Sigmoid colon (tissue), 7 donors: ENCODE results near the gene HECW1. TPM values are rescaled to one million over a fixed set of nuclear protein-coding genes. Genes with fewer than 3 reads are reported as not detected.

Source experiments
- DNase-seq: peaks from one replicate; pipeline ENCODE4 v3.0.0-alpha.2; 2019
- H3K27ac ChIP-seq, 4 donors: fragments of 200-600 bp; sonication (generic); one replicate each; pipeline ENCODE4 v1.5.1; 2016 to 2019; ENCODE audit warnings: mild to moderate bottlenecking in 1 of 4
- H3K27me3 ChIP-seq, 3 donors: fragments of 200-600 bp; sonication (generic); one replicate each; pipeline ENCODE4 v1.5.1; 2019; ENCODE audit warnings: mild to moderate bottlenecking in 1 of 3
- H3K36me3 ChIP-seq, 4 donors: fragments of 200-600 bp; sonication (generic); one replicate each; pipeline ENCODE4 v1.5.1; 2016 to 2019
- H3K4me1 ChIP-seq, 4 donors: fragments of 200-600 bp; sonication (generic); one replicate each; pipeline ENCODE4 v1.5.1; 2017 to 2019
- H3K4me3 ChIP-seq, 4 donors: fragments of 200-600 bp; sonication (generic); one replicate each; pipeline ENCODE4 v1.5.1; 2017 to 2019; ENCODE audit warnings: mild to moderate bottlenecking in 2 of 4, moderate library complexity in 1 of 4
- H3K9me3 ChIP-seq, 4 donors: fragments of 200-600 bp in 3 of 4; sonication (generic) in 3 of 4; one replicate each; pipeline versions ENCODE4 v1.5.1 to v1.6.1; 2013 to 2019
- EP300 ChIP-seq, 4 donors: sonication (generic); formaldehyde crosslinking; IDR thresholded peaks; one replicate each; pipeline ENCODE4 v1.6.1; 2017; ENCODE audit warnings: antibody characterized with exemption in 4 of 4
- POLR2A ChIP-seq, 2 donors: fragments of 450-650 bp; IDR thresholded peaks; one replicate each; pipeline ENCODE4 v1.6.1; 2016; ENCODE audit warnings: antibody characterized with exemption in 2 of 2, mild to moderate bottlenecking in 2 of 2, moderate library complexity in 2 of 2
- POLR2AphosphoS5 ChIP-seq, 4 donors: sonication (generic); formaldehyde crosslinking; IDR thresholded peaks; one replicate each; pipeline ENCODE4 v1.6.1; 2017; ENCODE audit warnings: antibody characterized with exemption in 4 of 4
- WGBS, 2 donors: extraction: QIAGEN DNeasy Blood & Tissue Kit; methylation state at CpG; one replicate each; pipeline ENCODE4 v1.1.7; 2013; 5-methylcytosine and 5-hydroxymethylcytosine counted together
- intact Hi-C: fragments of 100-400 bp; cut with DNase I; formaldehyde crosslinking; loops from one replicate; pipeline ENCODE4 v1.15.1; 2023
- polyA plus RNA-seq, 3 donors: library from polyadenylated mRNA; stranded (reverse); fragments of 200-250 nt; gene quantifications; one replicate each; pipeline ENCODE4 v1.2.3, GENCODE V29; 2013
- total RNA-seq, 4 donors: library from RNA; depleted of rRNA; stranded (reverse); fragments of >200 nt; gene quantifications; one replicate each; pipeline ENCODE4 v1.1.0, GENCODE V29; 2016
- TF ChIP-seq, protein P1 (sequence below), 4 experiments: fragments of 450-650 bp in 3 of 4; fragments of 200-600 bp in 1 of 4; IDR thresholded peaks; one replicate each; pipeline ENCODE4 v1.5.1; 2016 to 2019; ENCODE audit warnings: antibody characterized with exemption in 4 of 4, mild to moderate bottlenecking in 3 of 4, moderate library complexity in 2 of 4
- donor health status: healthy with polysubstance abuse.
- donor health status: Bipolar disorder and iron deficiency.
- donor health status: healthy.

Gene HECW1
- total and polyA plus RNA-seq, 7 donors: 0.33 to 7.8 (median 1.2) TPM

DNA sequence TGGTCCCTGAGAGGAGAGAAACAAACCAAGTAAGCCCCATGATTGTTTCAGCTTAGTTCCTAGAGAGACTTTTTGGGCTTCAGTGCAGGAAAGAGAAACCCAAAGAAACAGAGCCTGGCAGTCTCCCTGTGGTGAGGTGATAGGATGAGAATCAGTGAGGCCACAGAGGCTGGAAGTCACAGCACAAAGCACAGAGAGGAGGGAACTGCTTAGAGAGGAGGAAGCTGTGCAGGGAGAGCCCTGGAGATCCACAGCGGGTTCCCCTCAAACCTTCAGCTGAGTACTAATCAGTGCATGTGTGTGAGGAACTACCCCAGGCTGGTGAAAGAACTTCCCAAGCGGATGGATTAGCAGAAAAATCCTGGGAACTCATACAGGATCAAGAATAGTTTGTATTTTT lies 27.4 kb upstream of the HECW1 start:
- no peak for DNase-seq
- WGBS, 2 donors: 73 to 74% methylated on average over 2 of the region's 2 CpGs
- no peaks in the 10 kb centered on the region for H3K4me1 ChIP-seq
- H3K27ac ChIP-seq: no peak overlapping the region
- intact Hi-C loops: no loop called here
- no peaks in the 10 kb centered on the region for H3K27me3 ChIP-seq
- H3K9me3 ChIP-seq: peaks cover 0 to 3% (median 0%) of the 10 kb centered on the region in 4 donors
- H3K36me3 ChIP-seq: no peaks in the 10 kb centered on the region
- no peak overlapping the region for H3K4me3 ChIP-seq
- no peak for TF ChIP-seq POLR2A (IDR thresholded peaks at IDR 0.05)
- TF ChIP-seq POLR2AphosphoS5 (IDR thresholded peaks at IDR 0.05): no peak
- TF ChIP-seq, protein P1, sequence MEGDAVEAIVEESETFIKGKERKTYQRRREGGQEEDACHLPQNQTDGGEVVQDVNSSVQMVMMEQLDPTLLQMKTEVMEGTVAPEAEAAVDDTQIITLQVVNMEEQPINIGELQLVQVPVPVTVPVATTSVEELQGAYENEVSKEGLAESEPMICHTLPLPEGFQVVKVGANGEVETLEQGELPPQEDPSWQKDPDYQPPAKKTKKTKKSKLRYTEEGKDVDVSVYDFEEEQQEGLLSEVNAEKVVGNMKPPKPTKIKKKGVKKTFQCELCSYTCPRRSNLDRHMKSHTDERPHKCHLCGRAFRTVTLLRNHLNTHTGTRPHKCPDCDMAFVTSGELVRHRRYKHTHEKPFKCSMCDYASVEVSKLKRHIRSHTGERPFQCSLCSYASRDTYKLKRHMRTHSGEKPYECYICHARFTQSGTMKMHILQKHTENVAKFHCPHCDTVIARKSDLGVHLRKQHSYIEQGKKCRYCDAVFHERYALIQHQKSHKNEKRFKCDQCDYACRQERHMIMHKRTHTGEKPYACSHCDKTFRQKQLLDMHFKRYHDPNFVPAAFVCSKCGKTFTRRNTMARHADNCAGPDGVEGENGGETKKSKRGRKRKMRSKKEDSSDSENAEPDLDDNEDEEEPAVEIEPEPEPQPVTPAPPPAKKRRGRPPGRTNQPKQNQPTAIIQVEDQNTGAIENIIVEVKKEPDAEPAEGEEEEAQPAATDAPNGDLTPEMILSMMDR (IDR thresholded peaks at IDR 0.05): no peak
- no peak for TF ChIP-seq EP300 (IDR thresholded peaks at IDR 0.05)

DNA sequence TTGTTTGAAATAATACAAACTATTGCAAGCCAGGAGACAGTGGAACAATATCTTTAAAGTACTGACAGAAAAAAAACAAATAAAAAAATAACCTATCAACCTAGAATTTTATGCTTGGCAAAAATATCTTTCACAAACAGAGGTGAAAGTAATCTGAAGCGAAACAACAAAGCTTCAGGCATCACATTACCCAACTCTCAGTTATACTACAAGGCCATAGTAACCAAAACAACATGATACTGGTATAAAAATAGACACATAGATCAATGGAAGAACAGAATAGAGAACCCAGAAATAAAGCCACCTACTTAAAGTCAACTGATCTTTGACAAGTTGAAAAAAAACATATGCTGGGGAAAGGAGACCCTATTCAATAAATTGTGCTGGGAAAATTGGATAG lies 26.5 kb upstream of the HECW1 start:
- TF ChIP-seq EP300 (IDR thresholded peaks at IDR 0.05) (no peak), POLR2AphosphoS5 (IDR thresholded peaks at IDR 0.05) (no peak), POLR2A (IDR thresholded peaks at IDR 0.05) (no peak)
- TF ChIP-seq, protein P1 (IDR thresholded peaks at IDR 0.05): no peak
- H3K27me3 ChIP-seq: no peaks in the 10 kb centered on the region
- intact Hi-C loops: no loop called here
- H3K4me1 ChIP-seq: no peaks in the 10 kb centered on the region
- WGBS, 2 donors: 55 to 91% methylated on average over 1 of the region's 1 CpG
- no peaks in the 10 kb centered on the region for H3K36me3 ChIP-seq
- H3K9me3 ChIP-seq: peaks cover 0 to 3% (median 0%) of the 10 kb centered on the region in 4 donors
- no peak overlapping the region for H3K27ac ChIP-seq
- no peak overlapping the region for H3K4me3 ChIP-seq
- DNase-seq: no peak

DNA sequence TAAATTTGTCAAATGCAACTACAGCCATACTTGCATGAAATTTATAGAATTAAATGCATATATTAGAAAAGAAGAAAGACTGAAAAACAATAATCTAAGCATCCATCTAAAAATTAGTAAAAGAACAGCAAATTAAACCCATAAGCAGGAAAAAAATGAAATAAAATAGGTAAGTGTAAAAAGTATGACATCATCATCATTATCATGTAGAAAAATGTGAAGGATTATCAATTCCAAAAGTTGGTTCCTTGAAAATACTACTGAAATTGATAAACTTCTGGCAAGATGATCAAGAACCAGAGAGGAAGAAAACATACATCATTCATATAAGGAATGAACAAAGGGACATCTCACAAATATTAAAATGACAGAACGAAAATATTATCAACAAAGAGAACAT lies 19.6 kb upstream of the HECW1 start:
- Histone ChIP-seq H3K9me3 (peaks cover 0 to 3% (median 0%) of the 10 kb centered on the region in 4 donors), H3K36me3 (no peaks in the 10 kb centered on the region), H3K27me3 (no peaks in the 10 kb centered on the region), H3K4me1 (no peaks in the 10 kb centered on the region), H3K4me3 (no peak overlapping the region), H3K27ac (no peak overlapping the region)
- intact Hi-C loops: no loop called here
- TF ChIP-seq POLR2A (IDR thresholded peaks at IDR 0.05) (no peak), EP300 (IDR thresholded peaks at IDR 0.05) (no peak), POLR2AphosphoS5 (IDR thresholded peaks at IDR 0.05) (no peak)
- TF ChIP-seq, protein P1 (IDR thresholded peaks at IDR 0.05): no peak
- WGBS, 2 donors: 74 to 92% methylated on average over 1 of the region's 1 CpG
- DNase-seq: no peak

DNA sequence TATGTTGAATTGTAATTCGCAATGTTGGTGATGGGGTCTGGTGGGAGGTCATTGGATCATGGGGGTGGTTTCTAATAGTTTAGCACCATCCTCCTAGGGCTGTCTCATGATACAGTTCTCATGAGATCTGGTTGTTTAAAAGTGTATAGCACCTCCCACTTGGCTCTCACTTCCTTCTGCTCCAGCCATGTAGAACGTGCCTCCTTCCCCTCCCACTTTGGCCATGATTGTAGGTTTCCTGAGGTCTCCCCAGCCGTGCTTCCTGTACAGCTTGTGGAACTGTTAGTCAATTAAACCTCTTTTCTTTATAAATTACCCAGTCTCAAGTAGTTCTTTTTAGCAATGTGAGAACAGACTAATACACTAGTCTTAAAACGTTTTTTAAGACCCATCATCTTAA lies 15.6 kb upstream of the HECW1 start:
- H3K27me3 ChIP-seq: no peaks in the 10 kb centered on the region
- 51 to 62% methylated on average over 4 of the region's 4 CpGs for WGBS, 2 donors
- TF ChIP-seq, protein P1 (IDR thresholded peaks at IDR 0.05): no peak
- TF ChIP-seq POLR2A (IDR thresholded peaks at IDR 0.05): no peak
- no peak for TF ChIP-seq POLR2AphosphoS5 (IDR thresholded peaks at IDR 0.05)
- no peak for TF ChIP-seq EP300 (IDR thresholded peaks at IDR 0.05)
- DNase-seq: no peak
- no peaks in the 10 kb centered on the region for H3K9me3 ChIP-seq
- no peaks in the 10 kb centered on the region for H3K4me1 ChIP-seq
- no peaks in the 10 kb centered on the region for H3K36me3 ChIP-seq
- H3K27ac ChIP-seq: no peak overlapping the region
- no peak overlapping the region for H3K4me3 ChIP-seq
- intact Hi-C loops: no loop called here

DNA sequence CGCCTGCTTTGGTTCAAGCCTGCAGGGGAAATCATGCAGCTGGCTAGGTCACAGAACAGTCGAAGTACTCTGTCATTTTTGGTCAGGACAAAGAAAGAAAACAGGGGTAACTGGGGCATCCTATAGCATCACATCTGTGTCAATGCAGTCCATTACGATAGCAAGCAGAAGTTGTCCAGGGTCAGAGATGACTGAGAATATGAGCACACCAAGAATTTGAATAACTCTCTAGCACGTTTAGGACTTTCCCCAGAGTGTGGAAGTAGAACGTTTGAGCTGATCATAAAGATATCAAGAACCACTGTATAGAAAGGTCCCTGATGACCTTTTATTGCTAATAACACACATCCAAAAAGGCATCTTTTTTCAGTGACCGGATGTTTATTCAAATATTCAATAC lies 12.7 kb upstream of the HECW1 start:
- Histone ChIP-seq H3K27me3 (no peaks in the 10 kb centered on the region), H3K4me1 (no peaks in the 10 kb centered on the region), H3K27ac (no peak overlapping the region), H3K36me3 (no peaks in the 10 kb centered on the region), H3K9me3 (no peaks in the 10 kb centered on the region), H3K4me3 (no peak overlapping the region)
- intact Hi-C loops: no loop called here
- TF ChIP-seq, protein P1 (IDR thresholded peaks at IDR 0.05): no peak
- no peak for TF ChIP-seq EP300 (IDR thresholded peaks at IDR 0.05)
- no peak for TF ChIP-seq POLR2A (IDR thresholded peaks at IDR 0.05)
- TF ChIP-seq POLR2AphosphoS5 (IDR thresholded peaks at IDR 0.05): no peak
- no peak for DNase-seq
- 58 to 71% methylated on average over 6 of the region's 6 CpGs for WGBS, 2 donors
